SK-N-SH treated with all-trans-retinoic acid at 6 μM for 48 hours (cell line): Measurements from ENCODE around the gene MUC5AC.

Experiments
- ATAC-seq: fragments of 200-7000 bp; cut with Tn5 transposase; 3 replicates; pipeline ENCODE4 v1.9.1; 2020; ENCODE audit warnings: mild to moderate bottlenecking, moderate library complexity
- ARNTL ChIP-seq: fragments of 450-650 bp; formaldehyde crosslinking; IDR thresholded peaks from 2 replicates; pipeline ENCODE4 v1.5.0; 2020; ENCODE audit warnings: low read depth, mild to moderate bottlenecking, moderate library complexity, borderline replicate concordance
- BACH2 ChIP-seq: fragments of 250-450 bp; sonication (Bioruptor Pico); IDR thresholded peaks from 2 replicates; pipeline ENCODE4 v1.9.0; 2021; ENCODE audit warnings: mild to moderate bottlenecking, borderline replicate concordance
- CSDC2 ChIP-seq: fragments of 250-450 bp; sonication (Bioruptor Pico); IDR thresholded peaks from 2 replicates; pipeline ENCODE4 v1.5.0; 2020; ENCODE audit warnings: mild to moderate bottlenecking, moderate library complexity
- CSRNP3 ChIP-seq: fragments of 250-450 bp; sonication (Bioruptor Pico); IDR thresholded peaks from 2 replicates; pipeline ENCODE4 v1.5.1; 2021; ENCODE audit warnings: mild to moderate bottlenecking, moderate library complexity
- ESRRG ChIP-seq: fragments of 250-450 bp; sonication (Bioruptor Pico); IDR thresholded peaks from 2 replicates; pipeline ENCODE4 v1.6.1; 2021; ENCODE audit warnings: mild to moderate bottlenecking
- GLIS3 ChIP-seq: fragments of 250-450 bp; sonication (Bioruptor Pico); IDR thresholded peaks from 2 replicates; pipeline ENCODE4 v1.5.0; 2020; ENCODE audit warnings: mild to moderate bottlenecking, moderate library complexity
- ISL1 ChIP-seq: fragments of 250-450 bp; sonication (Bioruptor Pico); IDR thresholded peaks from 2 replicates; pipeline ENCODE4 v2.1.2; 2022; ENCODE audit warnings: mild to moderate bottlenecking, moderate library complexity
- OSR1 ChIP-seq: fragments of 250-450 bp; sonication (Bioruptor Pico); IDR thresholded peaks from 2 replicates; pipeline ENCODE4 v1.8.0; 2022; ENCODE audit warnings: moderate library complexity, mild to moderate bottlenecking, inconsistent platforms
- PPARA ChIP-seq: fragments of 250-450 bp; sonication (Bioruptor Pico); IDR thresholded peaks from 2 replicates; pipeline ENCODE4 v1.5.0; 2020; ENCODE audit warnings: mild to moderate bottlenecking, borderline replicate concordance
- RARB ChIP-seq: fragments of 250-450 bp; sonication (Bioruptor Pico); IDR thresholded peaks from 2 replicates; pipeline ENCODE4 v1.8.0; 2021; ENCODE audit warnings: mild to moderate bottlenecking, moderate library complexity
- SNAI2 ChIP-seq: fragments of 250-450 bp; sonication (Bioruptor Pico); IDR thresholded peaks from 2 replicates; pipeline ENCODE4 v1.5.0; 2020; ENCODE audit warnings: mild to moderate bottlenecking, moderate library complexity
- TCF4 ChIP-seq: fragments of 250-450 bp; sonication (Bioruptor Pico); IDR thresholded peaks from 2 replicates; pipeline ENCODE4 v1.8.0; 2021; ENCODE audit warnings: mild to moderate bottlenecking, moderate library complexity, borderline replicate concordance
- TOX ChIP-seq: fragments of 250-450 bp; sonication (Bioruptor Pico); IDR thresholded peaks from 2 replicates; pipeline ENCODE4 v1.8.0; 2021; ENCODE audit warnings: mild to moderate bottlenecking, moderate library complexity, borderline replicate concordance
- ZC3H10 ChIP-seq: fragments of 250-450 bp; sonication (Bioruptor Pico); IDR thresholded peaks from 2 replicates; pipeline ENCODE4 v1.5.1; 2021; ENCODE audit warnings: mild to moderate bottlenecking, moderate library complexity
- ZFP3 ChIP-seq: fragments of 250-450 bp; sonication (Bioruptor Pico); IDR thresholded peaks from 2 replicates; pipeline ENCODE4 v1.5.0; 2020; ENCODE audit warnings: mild to moderate bottlenecking, moderate library complexity
- ZFP30 ChIP-seq: fragments of 450-650 bp; formaldehyde crosslinking; IDR thresholded peaks from 2 replicates; pipeline ENCODE4 v1.5.0; 2022; ENCODE audit warnings: mild to moderate bottlenecking, moderate library complexity
- ZNF70 ChIP-seq: fragments of 450-650 bp; formaldehyde crosslinking; IDR thresholded peaks from 2 replicates; pipeline ENCODE4 v1.5.0; 2020; ENCODE audit warnings: mild to moderate bottlenecking, moderate library complexity
- ZNF8 ChIP-seq: fragments of 450-650 bp; formaldehyde crosslinking; IDR thresholded peaks from 2 replicates; pipeline ENCODE4 v1.5.0; 2020; ENCODE audit warnings: mild to moderate bottlenecking, moderate library complexity
- TF ChIP-seq, protein P1 (sequence below): fragments of 250-450 bp; sonication (Bioruptor Pico); IDR thresholded peaks from 2 replicates; pipeline ENCODE4 v1.8.0; 2020; ENCODE audit warnings: mild to moderate bottlenecking, moderate library complexity, borderline replicate concordance
- TF ChIP-seq, protein P2 (sequence below): fragments of 250-450 bp; sonication (Bioruptor Pico); IDR thresholded peaks from 2 replicates; pipeline ENCODE4 v1.5.1; 2020; ENCODE audit warnings: low read depth, mild to moderate bottlenecking, moderate library complexity
- TF ChIP-seq, protein P3 (sequence below): fragments of 250-450 bp; sonication (Bioruptor Pico); IDR thresholded peaks from 2 replicates; pipeline ENCODE4 v1.8.0; 2021; ENCODE audit warnings: low read depth, mild to moderate bottlenecking, moderate library complexity, borderline replicate concordance

MUC5AC gene

GRCh38 chr11:1117992-1118391 is 39.8 kb upstream of the MUC5AC start:
- no peak for TF ChIP-seq ISL1 (CRISPR knock-in tag)
- no peak for TF ChIP-seq ESRRG (CRISPR knock-in tag)
- no peak for TF ChIP-seq PPARA
- no peak for TF ChIP-seq OSR1 (CRISPR knock-in tag)
- TF ChIP-seq ZFP30 (CRISPR knock-in tag): no peak
- TF ChIP-seq GLIS3 (CRISPR knock-in tag): no peak
- TF ChIP-seq, protein P1, sequence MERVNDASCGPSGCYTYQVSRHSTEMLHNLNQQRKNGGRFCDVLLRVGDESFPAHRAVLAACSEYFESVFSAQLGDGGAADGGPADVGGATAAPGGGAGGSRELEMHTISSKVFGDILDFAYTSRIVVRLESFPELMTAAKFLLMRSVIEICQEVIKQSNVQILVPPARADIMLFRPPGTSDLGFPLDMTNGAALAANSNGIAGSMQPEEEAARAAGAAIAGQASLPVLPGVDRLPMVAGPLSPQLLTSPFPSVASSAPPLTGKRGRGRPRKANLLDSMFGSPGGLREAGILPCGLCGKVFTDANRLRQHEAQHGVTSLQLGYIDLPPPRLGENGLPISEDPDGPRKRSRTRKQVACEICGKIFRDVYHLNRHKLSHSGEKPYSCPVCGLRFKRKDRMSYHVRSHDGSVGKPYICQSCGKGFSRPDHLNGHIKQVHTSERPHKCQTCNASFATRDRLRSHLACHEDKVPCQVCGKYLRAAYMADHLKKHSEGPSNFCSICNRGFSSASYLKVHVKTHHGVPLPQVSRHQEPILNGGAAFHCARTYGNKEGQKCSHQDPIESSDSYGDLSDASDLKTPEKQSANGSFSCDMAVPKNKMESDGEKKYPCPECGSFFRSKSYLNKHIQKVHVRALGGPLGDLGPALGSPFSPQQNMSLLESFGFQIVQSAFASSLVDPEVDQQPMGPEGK (CRISPR knock-in tag): no peak
- TF ChIP-seq CSDC2: no peak
- TF ChIP-seq BACH2: no peak
- TF ChIP-seq ARNTL (CRISPR knock-in tag): no peak
- TF ChIP-seq, protein P2, sequence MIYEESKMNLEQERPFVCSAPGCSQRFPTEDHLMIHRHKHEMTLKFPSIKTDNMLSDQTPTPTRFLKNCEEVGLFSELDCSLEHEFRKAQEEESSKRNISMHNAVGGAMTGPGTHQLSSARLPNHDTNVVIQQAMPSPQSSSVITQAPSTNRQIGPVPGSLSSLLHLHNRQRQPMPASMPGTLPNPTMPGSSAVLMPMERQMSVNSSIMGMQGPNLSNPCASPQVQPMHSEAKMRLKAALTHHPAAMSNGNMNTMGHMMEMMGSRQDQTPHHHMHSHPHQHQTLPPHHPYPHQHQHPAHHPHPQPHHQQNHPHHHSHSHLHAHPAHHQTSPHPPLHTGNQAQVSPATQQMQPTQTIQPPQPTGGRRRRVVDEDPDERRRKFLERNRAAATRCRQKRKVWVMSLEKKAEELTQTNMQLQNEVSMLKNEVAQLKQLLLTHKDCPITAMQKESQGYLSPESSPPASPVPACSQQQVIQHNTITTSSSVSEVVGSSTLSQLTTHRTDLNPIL (CRISPR knock-in tag): no peak
- no peak for TF ChIP-seq RARB (CRISPR knock-in tag)
- no peak for TF ChIP-seq ZNF8 (CRISPR knock-in tag)
- TF ChIP-seq TCF4: no peak
- no peak for TF ChIP-seq TOX (CRISPR knock-in tag)
- TF ChIP-seq ZC3H10: no peak
- no peak for TF ChIP-seq SNAI2 (CRISPR knock-in tag)
- TF ChIP-seq, protein P3, sequence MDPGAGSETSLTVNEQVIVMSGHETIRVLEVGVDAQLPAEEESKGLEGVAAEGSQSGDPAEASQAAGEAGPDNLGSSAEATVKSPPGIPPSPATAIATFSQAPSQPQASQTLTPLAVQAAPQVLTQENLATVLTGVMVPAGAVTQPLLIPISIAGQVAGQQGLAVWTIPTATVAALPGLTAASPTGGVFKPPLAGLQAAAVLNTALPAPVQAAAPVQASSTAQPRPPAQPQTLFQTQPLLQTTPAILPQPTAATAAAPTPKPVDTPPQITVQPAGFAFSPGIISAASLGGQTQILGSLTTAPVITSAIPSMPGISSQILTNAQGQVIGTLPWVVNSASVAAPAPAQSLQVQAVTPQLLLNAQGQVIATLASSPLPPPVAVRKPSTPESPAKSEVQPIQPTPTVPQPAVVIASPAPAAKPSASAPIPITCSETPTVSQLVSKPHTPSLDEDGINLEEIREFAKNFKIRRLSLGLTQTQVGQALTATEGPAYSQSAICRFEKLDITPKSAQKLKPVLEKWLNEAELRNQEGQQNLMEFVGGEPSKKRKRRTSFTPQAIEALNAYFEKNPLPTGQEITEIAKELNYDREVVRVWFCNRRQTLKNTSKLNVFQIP (CRISPR knock-in tag): no peak
- TF ChIP-seq ZFP3 (CRISPR knock-in tag): no peak
- no peak for ATAC-seq

GRCh38 chr11:1118755-1119603 is 38.8 kb upstream of the MUC5AC start:
- ATAC-seq: no peak
- no peak for TF ChIP-seq GLIS3 (CRISPR knock-in tag)
- TF ChIP-seq TOX (CRISPR knock-in tag): no peak
- TF ChIP-seq, protein P2 (CRISPR knock-in tag): no peak
- no peak for TF ChIP-seq TCF4
- TF ChIP-seq ARNTL (CRISPR knock-in tag): no peak
- TF ChIP-seq ZFP3 (CRISPR knock-in tag): no peak
- TF ChIP-seq, protein P1 (CRISPR knock-in tag): no peak
- no peak for TF ChIP-seq ZNF70
- no peak for TF ChIP-seq RARB (CRISPR knock-in tag)
- TF ChIP-seq CSRNP3 (CRISPR knock-in tag): no peak
- no peak for TF ChIP-seq CSDC2
- TF ChIP-seq, protein P3 (CRISPR knock-in tag): no peak
- no peak for TF ChIP-seq OSR1 (CRISPR knock-in tag)
- no peak for TF ChIP-seq ISL1 (CRISPR knock-in tag)
- TF ChIP-seq, all 23 proteins: peak for 0
